Measurements from ENCODE around the gene GLIS1. TPM values are rescaled to one million over a fixed set of nuclear protein-coding genes. Genes with fewer than 3 reads are reported as not detected.

GLIS1 gene
- total RNA-seq, 1 experiment from 2014 or later, result 1.7 TPM

DNA sequence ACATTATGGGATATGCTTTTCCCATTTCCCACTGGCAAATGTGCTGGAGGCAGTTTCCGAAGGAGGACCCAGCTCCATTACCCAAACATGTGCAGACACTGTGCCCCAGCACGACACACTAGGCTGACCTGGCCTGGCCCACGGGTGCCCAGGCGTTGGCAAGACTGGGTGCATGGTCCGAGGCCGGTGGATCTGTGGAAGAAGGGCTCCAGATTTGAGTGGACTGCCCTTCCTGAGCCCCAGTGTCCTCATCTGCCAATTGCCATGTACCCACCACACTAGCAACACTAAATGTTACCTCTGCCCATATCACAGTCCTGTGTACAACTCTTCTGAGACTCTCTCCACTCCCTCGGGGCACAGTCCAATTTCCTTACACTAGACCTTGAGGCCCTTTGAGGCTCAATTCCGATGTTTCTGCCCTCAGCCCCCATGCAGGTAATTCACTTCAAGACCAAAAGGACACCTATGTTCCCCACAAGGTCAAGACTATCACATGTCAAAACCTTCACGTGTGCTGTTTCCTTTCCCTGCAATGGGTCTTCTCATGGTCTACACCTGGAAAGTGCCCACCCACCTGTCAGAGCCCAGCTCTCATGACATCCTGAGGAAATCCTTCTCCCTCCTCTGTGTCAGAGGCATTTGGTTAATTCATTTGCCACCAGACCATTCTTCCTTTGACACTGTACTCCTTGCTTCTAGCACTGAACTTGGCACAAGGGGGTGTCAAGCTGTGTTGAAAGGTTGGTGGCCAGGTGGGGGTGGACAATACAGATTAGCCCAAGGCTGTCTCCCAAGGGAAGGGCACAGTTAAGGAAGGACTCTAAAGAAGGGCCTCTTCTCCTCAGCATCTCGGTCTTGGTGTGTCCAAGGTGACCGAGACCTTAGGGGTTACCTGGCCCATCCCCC, 154.8 kb downstream of the GLIS1 start:
- BruUV-seq (replicated peaks), result no TSS peak
- Histone ChIP-seq H3K9ac (ENCODE audit: low read length) (no peak overlapping the region), H2AFZ (ENCODE audit: low read length) (no peak overlapping the region), H3F3A (ENCODE audit: low read length, unreplicated experiment) (no peaks in the 10 kb centered on the region), H3K4me3 (ENCODE audit: low read length) (no peak overlapping the region), H4K20me1 (ENCODE audit: low read length) (no peaks in the 10 kb centered on the region), H3K9me2 (replicated peaks; ENCODE audit: low read length) (no peaks in the 10 kb centered on the region), H3K4me1 (ENCODE audit: insufficient read depth, low read length) (no peaks in the 10 kb centered on the region), H3K79me2 (ENCODE audit: low read length) (no peaks in the 10 kb centered on the region), H3K4me2 (ENCODE audit: low read length) (no peak overlapping the region), H3K27me3 (ENCODE audit: low read length) (no peaks in the 10 kb centered on the region), H3K9me3 (ENCODE audit: low read length) (no peaks in the 10 kb centered on the region), H3K27ac (ENCODE audit: low read length) (no peak overlapping the region), H3K36me3 (ENCODE audit: low read depth, low read length) (no peaks in the 10 kb centered on the region)
- no peak for TF ChIP-seq EZH2phosphoT487 (IDR thresholded peaks at IDR 0.05; ENCODE audit: borderline replicate concordance, low read length)
- ATAC-seq (no peak), DNase-seq (no peak)
- POLR2A ChIA-PET (ENCODE audit: unreplicated experiment), result no interaction called here
- CTCF ChIA-PET, result no interaction called here
- intact Hi-C loops (cut with micrococcal nuclease), result no loop called here

DNA sequence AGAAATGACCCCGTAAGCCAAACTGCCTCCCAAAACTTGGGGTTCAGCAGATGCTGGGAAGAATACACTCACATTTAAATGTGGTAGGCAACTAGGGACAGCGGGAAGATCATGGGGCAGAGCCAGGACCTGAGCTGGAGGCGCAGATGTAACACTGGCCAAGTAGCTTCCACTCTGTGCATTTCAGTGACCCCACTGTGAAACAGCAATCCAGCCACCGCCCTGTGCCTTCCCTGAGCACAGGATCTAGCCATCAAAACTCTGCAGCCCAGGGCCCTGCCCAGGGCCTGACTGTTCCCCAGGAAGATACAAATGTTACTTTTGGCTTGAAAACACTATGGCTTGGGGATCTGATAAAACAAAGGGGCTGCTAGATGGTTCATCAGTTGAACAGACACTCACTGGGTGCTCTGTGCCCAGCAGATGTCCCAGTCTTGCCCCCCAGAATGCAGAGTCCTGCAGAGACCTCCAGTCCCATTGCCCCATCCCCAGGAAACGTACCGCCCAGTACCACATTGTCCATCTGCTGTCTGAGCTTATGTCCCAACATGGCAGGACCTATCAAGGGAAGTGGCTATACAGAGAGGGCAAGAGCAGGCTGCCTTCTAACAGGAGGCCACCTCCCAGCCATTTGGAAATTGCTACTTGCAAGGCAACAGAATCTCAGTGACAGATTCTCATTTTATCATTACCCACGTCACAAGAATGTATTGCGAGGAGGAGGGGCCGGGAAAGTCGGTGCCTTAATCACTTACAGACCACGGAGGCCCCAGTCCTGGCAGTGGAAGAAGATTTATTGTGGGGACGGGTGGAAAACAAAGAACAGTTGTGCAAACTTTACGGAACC, 155.7 kb downstream of the GLIS1 start:
- ATAC-seq, result no peak
- no TSS peak for BruUV-seq (replicated peaks)
- H3K9me3 ChIP-seq (ENCODE audit: low read length), result no peaks in the 10 kb centered on the region

More for the DNA sequence above, 155.7 kb downstream of the GLIS1 start:
- H3K4me2 ChIP-seq (ENCODE audit: low read length), result no peak overlapping the region
- H4K20me1 ChIP-seq (ENCODE audit: low read length), result no peaks in the 10 kb centered on the region
- no peak for TF ChIP-seq EZH2 (IDR thresholded peaks at IDR 0.05; ENCODE audit: low read length, unreplicated experiment)
- TF ChIP-seq EZH2phosphoT487 (IDR thresholded peaks at IDR 0.05; ENCODE audit: borderline replicate concordance, low read length), result no peak
- TF ChIP-seq, protein P1, sequence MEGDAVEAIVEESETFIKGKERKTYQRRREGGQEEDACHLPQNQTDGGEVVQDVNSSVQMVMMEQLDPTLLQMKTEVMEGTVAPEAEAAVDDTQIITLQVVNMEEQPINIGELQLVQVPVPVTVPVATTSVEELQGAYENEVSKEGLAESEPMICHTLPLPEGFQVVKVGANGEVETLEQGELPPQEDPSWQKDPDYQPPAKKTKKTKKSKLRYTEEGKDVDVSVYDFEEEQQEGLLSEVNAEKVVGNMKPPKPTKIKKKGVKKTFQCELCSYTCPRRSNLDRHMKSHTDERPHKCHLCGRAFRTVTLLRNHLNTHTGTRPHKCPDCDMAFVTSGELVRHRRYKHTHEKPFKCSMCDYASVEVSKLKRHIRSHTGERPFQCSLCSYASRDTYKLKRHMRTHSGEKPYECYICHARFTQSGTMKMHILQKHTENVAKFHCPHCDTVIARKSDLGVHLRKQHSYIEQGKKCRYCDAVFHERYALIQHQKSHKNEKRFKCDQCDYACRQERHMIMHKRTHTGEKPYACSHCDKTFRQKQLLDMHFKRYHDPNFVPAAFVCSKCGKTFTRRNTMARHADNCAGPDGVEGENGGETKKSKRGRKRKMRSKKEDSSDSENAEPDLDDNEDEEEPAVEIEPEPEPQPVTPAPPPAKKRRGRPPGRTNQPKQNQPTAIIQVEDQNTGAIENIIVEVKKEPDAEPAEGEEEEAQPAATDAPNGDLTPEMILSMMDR (conservative IDR thresholded peaks at IDR 0.05; ENCODE audit: low read depth, low read length), result no peak
- H3K27me3 ChIP-seq (ENCODE audit: low read length), result no peaks in the 10 kb centered on the region
- CTCF ChIA-PET, result interaction anchor here (1.2 kb wide), 1 partner anchor 9 kb away, joined by 4 read pairs; no protein-coding TSS in a partner anchor
- H3K27ac ChIP-seq (ENCODE audit: low read length), result no peak overlapping the region
- POLR2A ChIA-PET (ENCODE audit: unreplicated experiment), result no interaction called here
- no peaks in the 10 kb centered on the region for H3K79me2 ChIP-seq (ENCODE audit: low read length)
- DNase-seq, result no peak
- no peaks in the 10 kb centered on the region for H3K4me1 ChIP-seq (ENCODE audit: insufficient read depth, low read length)
- no peaks in the 10 kb centered on the region for H3F3A ChIP-seq (ENCODE audit: low read length, unreplicated experiment)
- no peaks in the 10 kb centered on the region for H3K36me3 ChIP-seq (ENCODE audit: low read depth, low read length)
- intact Hi-C loops (cut with micrococcal nuclease), result no loop called here
- H2AFZ ChIP-seq (ENCODE audit: low read length), result no peak overlapping the region
- H3K4me3 ChIP-seq (ENCODE audit: low read length), result no peak overlapping the region
- no peaks in the 10 kb centered on the region for H3K9me2 ChIP-seq (replicated peaks; ENCODE audit: low read length)
- no peak overlapping the region for H3K9ac ChIP-seq (ENCODE audit: low read length)
